GM19025 (cell line): ENCODE measurements around the gene VSTM4.

Experiments
- ATAC-seq: cut with Tn5 transposase; IDR thresholded peaks from one replicate; pipeline ENCODE4 v1.9.1; 2021; ENCODE audit warnings: mild to moderate bottlenecking, low read depth, moderate library complexity; ENCODE audit not compliant: unreplicated experiment

Gene VSTM4

DNA sequence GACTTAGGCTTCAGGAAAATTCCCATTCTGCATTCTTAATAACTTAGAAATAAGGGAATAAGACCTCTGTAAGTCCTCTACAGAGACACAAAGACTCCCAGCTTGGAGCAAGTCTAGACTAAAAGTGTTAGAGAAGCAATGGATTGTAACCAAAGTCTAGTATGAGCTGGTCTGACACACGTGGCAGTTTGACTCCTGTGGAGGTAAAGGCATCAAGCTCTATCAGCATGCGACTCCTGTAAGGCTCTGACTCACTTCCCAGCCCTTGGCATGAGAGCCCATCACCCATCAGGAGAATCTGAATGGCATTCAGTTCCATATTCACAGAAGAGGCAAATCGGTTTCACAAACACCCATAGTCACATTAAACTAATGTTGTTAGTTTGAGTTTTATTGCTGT is 4.4 kb upstream of the VSTM4 start:
- no peak for ATAC-seq

DNA sequence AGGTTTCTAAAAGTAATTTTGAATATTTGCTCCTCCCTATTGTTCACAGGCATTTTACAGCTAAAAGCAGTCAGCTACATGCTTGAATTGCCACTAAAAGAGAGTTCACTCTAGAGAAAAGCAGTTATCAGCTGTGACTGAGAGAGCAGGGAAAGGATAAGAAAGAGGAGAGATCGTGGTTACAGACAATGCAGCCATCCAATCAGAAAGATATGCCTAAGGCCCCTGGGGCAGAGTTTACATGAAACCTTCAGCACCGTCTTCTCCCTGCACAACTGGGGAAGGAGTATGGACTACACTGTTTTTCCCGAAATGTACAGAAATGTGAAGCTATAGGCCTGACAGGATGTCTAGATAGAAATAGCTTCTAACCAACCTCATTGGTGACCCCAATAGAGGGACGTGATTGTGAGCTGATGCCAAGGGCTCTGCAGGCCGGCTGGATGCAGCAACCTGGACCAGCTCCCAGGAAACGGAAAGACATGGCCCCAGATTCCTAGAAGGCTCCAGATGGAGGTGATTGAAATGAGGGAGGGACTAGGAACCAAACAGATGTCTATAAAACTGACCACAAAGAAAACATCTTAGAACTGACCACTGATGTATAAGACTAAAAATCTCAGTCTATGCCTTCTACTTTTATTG is 3.2 kb upstream of the VSTM4 start:
- ATAC-seq = no peak

DNA sequence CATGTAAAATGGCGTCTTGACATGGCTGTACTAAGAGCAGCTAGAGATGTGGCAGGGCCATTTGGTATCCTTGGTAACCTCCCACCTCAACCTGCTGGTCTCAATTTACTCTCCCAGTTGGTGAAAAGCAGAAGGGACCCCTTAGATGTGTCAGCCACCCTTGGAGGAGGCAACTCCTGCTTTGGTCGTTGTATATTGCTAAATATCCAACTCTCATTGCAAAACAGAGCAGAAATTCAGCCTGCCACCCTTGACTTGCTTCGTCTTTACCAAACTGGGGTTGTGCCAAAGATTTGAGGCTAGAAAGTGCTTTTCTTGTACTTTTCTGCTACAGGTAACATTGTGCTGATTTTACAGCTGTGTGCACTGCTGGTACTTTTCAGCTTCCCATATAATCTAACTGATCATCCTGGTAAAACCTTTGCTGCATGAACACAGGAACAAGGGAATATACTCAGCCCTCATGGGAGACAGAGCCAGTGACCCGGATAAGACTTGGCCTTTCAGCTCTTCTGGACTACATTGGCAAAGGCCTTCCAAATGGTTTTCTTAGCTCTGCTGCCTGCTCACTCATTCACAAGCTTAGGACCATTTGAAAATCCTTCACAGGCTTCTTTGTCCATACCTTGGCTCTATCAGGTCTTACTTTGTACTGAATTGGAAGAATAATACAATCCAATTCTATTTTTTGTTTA is 2.2 kb upstream of the VSTM4 start:
- ATAC-seq = no peak

DNA sequence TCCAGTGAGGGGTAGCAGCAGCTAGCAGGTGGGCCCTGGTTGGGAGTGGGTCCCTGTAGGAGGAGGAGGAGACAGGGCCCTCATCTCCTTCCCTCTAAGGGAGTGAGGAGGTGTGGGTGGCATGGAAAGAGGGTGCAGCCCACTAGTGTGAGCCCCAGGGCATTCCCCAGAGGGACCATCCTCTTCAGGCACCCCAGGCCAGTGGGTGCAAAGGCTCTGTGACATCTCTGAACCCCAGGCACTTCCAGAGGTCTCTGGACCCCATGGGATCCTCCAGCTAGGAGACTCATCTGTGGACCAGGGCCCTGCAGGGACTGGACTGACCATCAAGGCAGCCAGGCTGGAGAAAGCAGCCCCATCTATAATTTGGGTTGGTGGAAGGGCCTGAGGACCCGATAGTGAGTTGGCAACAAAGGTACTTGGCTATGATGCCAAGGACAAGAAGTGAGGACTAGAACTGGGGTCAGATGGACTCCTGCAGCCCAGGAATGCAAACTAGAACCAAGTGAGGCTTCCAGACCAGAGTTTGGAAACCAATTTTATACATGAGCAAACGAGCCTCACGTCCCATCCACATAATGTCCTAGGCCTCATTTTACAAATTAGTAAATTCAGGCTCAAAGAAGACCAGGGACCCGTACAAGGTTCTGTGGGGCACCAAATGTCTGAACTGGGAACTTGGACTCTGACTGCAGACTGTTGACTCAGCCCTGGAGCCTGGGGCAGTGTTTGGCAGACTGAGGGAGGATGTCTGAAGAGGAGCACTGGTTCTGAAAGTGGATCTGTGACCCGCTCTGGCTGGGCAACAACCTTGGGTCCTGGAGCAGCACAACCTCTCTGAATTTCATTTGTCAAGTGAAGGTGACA is 1.4 kb upstream of the VSTM4 start:
- no peak for ATAC-seq

DNA sequence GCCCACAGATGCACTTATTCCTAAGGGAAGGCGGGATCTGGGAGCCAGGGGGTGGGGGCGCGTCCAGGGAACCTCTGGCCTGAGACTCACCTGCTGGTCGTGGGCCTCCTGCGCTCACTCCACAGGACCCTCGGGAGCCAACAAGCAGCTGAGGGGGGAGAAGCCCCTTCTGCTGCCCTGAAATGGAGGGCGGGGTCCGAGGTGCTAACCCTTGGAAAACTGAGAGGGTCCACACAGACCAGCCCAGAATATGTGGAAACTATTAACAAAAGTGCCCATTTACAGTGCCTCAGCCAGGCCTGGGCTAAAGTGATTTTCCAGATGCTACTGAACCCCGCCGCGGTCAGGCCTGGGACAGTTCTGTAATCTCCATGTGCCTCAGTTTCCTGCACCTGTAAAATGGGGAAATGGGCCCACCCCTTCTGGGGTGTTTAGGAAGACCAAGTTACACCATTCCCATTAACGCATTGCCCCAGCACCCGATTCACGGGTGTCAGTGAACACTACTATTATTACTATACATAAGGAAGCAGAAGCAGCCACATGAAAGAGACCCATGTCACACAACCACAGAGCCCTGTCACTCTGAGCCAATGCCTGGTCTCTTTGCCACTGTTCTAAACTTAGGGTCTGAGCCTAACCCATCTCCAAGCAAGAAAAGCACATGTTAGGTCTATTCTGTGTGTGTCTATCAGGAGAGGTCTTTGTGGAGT is 630 bp upstream of the VSTM4 start:
- no peak for ATAC-seq

DNA sequence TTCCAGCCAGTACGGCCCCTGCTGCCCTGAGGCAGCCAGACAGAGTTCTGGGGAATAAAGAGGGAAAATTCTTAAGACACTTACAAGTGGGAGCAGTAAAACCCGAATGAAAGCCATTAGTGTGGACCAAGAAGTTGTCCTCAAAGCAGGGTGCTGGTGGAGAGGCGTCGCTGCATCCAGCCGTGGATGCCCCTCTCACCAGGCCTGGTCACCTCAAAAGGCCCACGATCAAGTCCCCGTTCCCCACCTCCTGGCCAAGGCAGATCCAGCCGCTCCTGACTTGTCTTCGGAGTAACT is 656 bp downstream of the VSTM4 start:
- ATAC-seq = no peak

DNA sequence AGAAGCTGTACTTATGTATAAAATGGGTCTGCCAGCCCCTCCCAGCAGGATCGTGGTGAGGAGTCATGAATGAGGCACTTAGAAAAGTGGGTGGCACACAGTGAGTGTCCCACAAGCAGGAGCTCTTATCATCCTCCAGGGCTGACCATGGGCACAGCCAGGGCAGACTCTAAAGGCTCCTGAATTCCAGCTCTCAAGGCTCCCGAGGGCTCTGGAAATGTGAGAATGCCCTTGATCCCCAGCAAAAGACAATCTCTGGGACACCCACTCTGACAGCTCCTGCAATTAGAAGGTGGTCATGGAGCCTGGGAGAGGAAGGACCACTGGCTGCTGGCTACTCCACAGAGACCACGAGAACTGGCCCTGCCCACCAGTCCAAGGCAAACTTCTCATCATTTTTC is 1.6 kb downstream of the VSTM4 start:
- ATAC-seq = no peak

DNA sequence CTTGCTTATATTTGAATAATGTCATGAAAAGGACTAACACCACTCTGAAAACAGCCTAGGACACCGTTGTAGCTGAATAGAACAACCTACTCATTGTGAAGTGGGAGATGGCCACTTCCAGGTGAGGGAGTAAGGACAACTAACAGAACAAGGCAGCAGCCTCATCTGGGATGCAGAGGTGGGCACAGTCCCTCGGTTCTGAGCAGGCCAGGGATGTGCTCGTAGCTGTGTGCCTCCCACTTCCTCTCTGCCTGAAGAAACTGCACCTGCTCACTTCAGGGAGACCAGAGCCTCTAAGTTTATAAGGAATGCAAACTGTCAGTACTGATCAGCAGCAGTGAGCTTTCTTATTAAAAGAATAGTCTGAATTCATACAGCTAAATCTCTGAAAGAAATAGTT is 2.5 kb downstream of the VSTM4 start:
- no peak for ATAC-seq

DNA sequence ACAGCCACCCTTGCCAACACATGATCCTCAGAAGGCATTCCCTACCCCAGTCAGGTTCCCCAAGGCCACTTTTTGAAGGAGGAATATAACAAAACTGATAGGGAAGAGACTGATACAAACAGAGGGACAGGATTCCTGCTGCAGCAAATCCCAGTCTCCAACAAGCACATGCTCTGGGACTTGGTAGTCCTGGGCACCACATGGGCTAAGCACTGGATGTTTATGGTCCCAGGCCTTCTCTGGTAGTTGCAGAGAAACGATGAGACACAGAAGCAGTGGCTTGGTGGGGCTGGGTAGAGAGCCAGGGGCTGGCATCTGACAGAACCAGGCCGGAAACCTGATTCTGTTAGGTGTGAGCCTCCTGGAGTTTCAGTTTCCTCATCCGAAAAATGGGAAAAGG is 3.2 kb downstream of the VSTM4 start:
- no peak for ATAC-seq

DNA sequence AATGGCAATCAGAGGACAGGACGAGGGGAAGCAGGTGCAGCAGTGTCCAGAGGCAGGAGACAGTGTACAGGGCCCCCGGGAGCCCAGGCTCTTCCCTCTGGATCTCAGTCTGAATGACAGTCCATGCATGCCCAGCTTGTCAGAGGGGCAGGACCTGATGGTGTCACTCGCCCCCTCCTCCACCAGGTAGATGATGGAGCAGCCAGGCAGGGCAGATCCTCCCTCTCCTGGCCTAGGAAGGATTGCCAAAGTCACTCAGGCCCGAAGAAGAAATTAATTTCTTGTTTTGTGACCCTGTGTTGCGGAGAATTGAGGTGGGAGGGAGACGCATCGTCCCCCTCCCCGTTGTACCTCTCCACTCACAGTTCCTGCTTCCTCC is 4.0 kb downstream of the VSTM4 start:
- no peak for ATAC-seq

DNA sequence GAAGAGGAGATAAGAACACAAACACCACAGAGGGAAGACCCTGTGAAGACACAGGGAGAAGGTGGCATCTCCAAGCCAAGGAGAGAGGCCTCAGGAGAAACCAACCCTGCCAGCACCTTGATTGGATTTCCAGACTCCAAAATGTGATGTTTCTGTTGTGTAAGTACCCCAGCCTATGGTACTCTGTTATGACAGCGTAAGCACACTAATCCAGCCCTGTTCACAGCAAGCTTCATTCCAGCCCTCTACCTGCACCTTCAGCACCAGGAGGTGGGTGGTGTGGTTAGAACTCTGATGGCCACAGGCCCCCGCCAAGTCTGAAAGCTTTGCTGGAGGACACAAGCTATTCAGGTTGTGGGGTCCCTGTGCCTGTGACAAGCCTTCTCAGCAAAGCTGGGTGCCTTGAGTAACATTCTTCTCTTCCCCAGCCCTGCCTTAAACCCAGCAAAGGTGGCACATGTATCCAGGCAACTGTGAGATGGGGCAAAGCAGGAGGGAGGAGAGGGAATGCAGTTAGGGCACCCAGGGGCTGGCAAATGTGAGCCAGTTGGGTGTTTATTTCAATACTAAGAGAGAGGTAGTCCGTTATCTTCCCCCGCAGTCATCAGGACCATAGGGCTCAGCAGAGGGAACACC is 4.5 kb downstream of the VSTM4 start:
- ATAC-seq = no peak

DNA sequence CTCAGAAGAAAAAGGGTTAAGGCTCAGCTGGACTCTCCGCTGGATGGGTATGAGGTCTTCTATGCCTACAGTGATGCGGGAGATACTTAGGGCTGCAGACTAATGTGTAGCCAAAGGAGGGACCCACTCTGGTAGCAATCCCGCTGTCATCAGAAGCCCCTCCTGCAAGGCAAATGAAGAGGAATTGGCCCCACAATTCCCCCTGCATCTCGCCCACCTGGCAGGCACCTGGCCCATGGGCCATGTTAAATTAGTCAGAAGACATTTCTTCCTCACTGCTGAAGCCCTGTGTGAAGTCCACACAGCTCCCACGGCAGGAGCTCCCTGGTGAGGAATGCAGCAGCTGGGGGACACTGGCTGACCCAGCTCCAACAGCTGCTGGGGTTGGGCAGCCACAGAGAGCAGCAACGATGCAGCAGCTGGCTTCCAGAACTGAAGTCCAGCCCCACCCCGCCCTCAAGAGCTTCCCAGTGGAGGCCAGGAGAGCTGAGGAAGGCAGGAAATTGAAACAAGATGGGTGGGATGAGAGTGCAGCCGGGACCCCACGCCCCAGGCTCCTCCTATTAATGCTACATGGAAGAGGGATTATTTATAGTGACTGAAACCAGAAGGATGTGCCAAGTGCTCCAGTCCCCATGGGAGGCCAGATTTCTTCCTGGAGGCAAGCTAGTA is 5.5 kb downstream of the VSTM4 start:
- ATAC-seq = no peak

DNA sequence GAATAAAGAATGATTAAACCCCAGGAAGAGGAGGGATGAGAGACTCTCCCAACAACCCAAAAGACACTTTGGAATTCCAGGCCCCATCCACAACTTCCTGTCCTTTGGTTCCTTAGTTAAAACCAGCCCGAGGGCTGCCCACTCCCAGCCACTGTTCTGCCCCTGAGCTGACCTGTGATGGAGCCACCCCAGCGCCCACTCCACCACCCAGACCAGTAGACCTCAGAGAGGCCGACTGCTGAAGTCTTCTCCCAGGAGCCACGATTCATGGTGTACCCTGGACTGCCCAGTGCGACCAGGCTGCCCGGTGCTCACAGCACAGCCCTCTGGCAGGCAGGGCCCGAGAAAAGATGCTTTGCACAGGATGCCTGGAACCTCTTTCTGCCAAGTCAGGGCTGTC is 6.7 kb downstream of the VSTM4 start:
- no peak for ATAC-seq

DNA sequence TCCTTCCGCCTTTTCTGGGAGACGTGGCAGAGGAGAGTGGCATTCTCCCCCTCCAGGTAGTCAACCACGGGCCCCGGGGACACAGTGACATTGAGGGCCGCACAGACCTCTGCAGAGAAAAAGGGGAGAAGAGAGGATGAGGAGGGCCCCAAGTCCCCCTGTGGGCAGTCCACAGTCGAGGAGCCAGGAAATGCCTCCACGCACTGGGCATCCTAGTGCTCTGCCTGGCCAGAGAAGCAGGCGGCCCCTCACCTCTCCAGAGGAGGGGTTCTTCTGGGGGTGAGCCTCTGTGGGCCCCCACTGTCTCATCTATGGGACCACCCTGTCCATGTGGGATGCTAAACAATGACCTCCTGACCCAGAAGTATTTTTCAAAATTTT is 7.4 kb downstream of the VSTM4 start:
- ATAC-seq = no peak

DNA sequence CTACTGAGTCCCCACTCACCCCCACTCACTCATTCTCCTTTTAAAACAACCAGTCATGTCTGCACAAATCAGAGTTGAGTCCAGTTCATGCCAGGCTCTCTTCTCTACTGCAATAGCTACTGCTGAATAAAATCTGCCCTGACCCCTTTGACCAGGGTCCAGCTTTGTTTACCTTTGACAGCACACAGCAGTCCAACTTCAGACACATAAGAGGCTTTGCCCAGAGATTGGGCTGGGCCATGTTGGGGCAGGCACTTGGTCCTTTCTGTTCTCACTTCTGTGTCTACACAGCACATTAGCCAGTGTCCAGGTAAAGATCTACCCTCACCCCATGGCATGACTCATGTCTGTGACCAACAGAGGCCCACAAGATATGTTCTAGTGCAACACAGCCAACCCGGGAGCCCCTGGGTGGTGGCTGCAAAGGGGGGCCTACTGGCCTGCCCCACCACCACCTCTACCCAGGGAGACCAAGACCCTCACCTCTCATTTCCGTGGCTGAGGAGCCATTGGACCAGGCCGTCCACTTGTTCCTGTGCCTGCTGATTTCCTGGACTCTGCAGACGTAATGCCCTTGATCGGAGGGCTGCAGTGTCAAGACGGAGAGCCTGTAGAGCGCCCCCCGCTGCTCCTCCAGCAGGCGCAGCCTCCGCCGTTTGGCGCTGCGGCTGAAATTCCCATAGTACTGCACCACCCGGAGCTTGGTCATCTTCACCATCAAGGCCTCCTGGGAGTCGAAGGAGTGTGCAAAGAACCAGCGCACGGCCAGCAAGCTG is 8.0 kb downstream of the VSTM4 start:
- no peak for ATAC-seq

DNA sequence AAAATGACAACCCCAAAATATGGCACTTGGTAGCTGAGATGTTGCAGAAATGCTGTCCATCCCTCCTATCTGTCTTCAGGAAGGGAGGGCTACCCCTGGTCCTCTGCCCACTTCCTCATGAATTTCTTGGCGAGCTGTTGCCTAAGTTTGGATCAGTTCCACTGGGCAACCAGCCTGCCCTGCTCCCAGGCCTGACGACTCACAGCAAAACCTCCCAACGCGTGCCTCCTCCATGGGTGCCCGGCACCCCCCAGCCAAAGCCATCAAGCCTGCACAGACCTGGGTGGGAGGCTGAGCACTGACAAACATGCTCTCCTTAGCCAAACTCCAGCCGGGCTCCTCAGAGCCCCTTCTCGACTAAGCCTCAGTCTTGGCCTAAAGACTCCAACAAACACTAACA is 8.9 kb downstream of the VSTM4 start:
- no peak for ATAC-seq

DNA sequence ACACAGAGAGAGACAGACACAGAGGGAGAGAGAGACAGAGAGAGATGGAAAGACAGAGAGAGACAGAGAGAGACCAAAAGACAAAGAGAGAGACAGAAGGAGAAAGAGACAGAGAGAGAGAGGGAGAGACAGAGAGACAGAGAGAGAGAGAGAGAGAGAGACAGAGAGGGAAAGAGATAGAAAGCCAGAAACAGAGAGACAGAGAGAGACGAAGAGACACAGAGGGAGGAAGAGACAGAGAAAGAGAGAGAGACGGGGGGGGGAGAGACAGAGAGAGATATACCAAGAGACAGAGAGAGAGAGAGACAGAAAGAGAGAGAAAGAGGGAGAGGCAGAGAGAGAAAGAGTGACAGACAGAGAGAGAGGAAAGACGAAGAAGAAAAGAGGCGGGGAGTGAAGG is 10.2 kb downstream of the VSTM4 start:
- no peak for ATAC-seq

DNA sequence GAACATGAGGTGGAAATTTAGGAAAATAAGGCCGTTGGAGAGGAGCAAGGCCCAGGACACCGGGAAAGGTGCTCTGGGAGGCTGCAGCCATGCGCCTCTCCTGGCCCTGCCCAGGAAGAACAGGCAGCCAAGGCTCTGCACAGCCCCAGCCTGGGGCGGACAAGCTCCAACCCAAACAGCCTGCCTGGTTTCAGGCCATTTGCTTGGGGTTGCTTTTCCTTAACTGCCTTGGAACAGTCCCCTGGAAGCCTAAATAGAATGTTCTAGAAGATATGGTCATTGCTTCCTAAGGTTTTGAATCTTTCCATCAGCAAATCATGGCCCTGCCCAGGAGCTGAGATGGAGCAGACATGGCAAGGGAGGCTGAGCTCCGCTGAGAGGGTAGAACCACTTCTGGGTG is 11.0 kb downstream of the VSTM4 start:
- no peak for ATAC-seq

DNA sequence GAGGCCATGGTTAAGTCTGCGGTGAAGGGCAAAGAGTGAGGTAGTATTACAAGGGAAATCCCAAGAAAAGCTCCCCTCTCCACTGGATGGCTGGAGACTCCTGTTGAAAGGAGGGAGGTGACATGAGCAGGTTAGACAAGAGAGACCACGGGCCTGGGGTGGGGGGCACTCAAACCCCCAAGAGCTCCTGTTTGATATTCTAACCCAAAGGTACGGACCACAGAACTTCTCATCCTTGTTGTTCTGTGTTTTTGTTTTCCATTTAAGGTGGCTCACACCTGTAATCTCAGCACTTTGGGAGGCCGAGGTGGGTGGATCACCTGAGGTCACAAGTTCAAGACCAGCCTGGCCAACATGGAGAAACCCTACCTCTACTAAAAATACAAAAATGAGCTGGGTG is 11.6 kb downstream of the VSTM4 start:
- no peak for ATAC-seq

DNA sequence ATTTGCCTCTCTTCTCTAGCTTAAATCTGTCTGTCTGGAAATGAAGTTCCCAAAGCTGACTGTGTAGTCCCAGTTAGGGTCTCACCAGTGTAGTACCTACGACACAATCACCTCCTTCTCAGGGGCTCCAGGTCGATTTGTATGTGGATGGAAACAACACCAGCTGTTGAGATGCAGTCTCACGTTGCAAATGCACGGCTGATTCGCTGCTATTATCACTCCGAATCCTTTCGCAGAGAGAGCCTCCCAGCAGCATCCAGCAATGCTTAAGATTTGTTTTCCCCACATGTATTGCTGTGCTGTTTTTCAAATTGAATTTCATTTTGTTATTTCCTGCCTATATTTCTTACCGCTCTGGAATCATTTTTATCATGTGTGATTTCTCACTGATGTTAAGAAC is 16.3 kb downstream of the VSTM4 start:
- no peak for ATAC-seq
